ENCODE results near the gene GPC6.

- TF ChIP-seq CTCF (IDR thresholded peaks at IDR 0.05): no peak
- TF ChIP-seq POLR2AphosphoS5 (IDR thresholded peaks at IDR 0.05): no peak
- no peak for TF ChIP-seq POLR2A (IDR thresholded peaks at IDR 0.05)
Observed at GRCh38 chr13:94313321-94313910, 1086.8 kb downstream of the GPC6 start.
